Measurements from ENCODE around the gene ERGIC3. TPM values are rescaled to one million over a fixed set of nuclear protein-coding genes. Genes with fewer than 3 reads are reported as not detected.
"Not testable (repeated sequence)": the region's sequence is repeated elsewhere in the genome, so short reads cannot be mapped to it uniquely, and the experiment has no call there.

Gene ERGIC3
- polyA plus RNA-seq, 1 donor (not counting 4 experiments of a cell fraction or from before 2014, with no cell fraction given): 201 TPM

DNA sequence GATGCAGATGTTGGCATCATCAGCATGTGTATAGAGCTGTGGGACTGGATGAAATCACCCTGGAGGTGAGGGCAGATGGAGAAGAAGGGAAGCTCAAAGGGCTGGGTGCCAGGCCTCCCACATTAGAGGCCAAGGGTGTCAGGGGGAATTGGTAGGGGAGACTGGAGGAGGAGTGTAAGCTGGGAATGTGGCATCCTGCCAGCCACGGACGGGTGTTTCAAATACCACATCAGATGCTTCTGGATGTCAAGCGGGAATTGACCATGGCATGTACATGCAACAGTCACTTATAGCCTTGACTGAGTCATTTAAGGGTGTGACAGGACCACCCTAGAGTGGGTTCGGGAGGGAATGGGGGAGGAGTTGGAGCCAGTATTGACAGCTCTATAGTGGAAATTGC, 9.6 kb downstream of the ERGIC3 start:
- dilution Hi-C loops (cut with MboI; ENCODE audit: extremely low pct_ligation_motif_present, low sequenced_read_pairs): no loop called here
- no peak overlapping the region for H3K27ac ChIP-seq (ENCODE audit: control insufficient read depth, insufficient read depth, low read length)
- no peaks in the 10 kb centered on the region for H3K4me1 ChIP-seq (ENCODE audit: control insufficient read depth, extremely low read depth, insufficient read depth, low read length)
- H2AFZ ChIP-seq (ENCODE audit: control insufficient read depth, low read length): no peak overlapping the region
- H3K27me3 ChIP-seq (ENCODE audit: control insufficient read depth, extremely low read depth, insufficient read depth, low read length): no peaks in the 10 kb centered on the region
- TF ChIP-seq EZH2 (IDR thresholded peaks at IDR 0.05; ENCODE audit: low read length): no peak
- TF ChIP-seq, protein P1, sequence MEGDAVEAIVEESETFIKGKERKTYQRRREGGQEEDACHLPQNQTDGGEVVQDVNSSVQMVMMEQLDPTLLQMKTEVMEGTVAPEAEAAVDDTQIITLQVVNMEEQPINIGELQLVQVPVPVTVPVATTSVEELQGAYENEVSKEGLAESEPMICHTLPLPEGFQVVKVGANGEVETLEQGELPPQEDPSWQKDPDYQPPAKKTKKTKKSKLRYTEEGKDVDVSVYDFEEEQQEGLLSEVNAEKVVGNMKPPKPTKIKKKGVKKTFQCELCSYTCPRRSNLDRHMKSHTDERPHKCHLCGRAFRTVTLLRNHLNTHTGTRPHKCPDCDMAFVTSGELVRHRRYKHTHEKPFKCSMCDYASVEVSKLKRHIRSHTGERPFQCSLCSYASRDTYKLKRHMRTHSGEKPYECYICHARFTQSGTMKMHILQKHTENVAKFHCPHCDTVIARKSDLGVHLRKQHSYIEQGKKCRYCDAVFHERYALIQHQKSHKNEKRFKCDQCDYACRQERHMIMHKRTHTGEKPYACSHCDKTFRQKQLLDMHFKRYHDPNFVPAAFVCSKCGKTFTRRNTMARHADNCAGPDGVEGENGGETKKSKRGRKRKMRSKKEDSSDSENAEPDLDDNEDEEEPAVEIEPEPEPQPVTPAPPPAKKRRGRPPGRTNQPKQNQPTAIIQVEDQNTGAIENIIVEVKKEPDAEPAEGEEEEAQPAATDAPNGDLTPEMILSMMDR (optimal IDR thresholded peaks at IDR 0.05 in 1 of 3, IDR thresholded peaks at IDR 0.05 in 1 of 3, conservative IDR thresholded peaks at IDR 0.05 in 1 of 3; ENCODE audit: extremely low read depth in 1 of 3, insufficient read depth in 2 of 3, low read length in 3 of 3): no peak
- H3K79me2 ChIP-seq (ENCODE audit: control insufficient read depth, insufficient read depth, low read length): no peaks in the 10 kb centered on the region
- H3K4me2 ChIP-seq (ENCODE audit: control insufficient read depth, extremely low read depth, insufficient read depth, low read depth, low read length): no peak overlapping the region
- no peak overlapping the region for H3K9ac ChIP-seq (ENCODE audit: control insufficient read depth, extremely low read depth, insufficient read depth, low read length)
- H3K9me3 ChIP-seq (ENCODE audit: control insufficient read depth, low read depth, low read length): no peaks in the 10 kb centered on the region
- DNase-seq (ENCODE audit: low read depth, low spot score) (no peak), FAIRE-seq (no peak)
- H3K4me3 ChIP-seq (ENCODE audit: control insufficient read depth in 2 of 3, extremely low read depth in 1 of 3, insufficient read depth in 2 of 3, low read depth in 1 of 3, low read length in 3 of 3): no peak overlapping the region
- no peaks in the 10 kb centered on the region for H3K9me1 ChIP-seq (ENCODE audit: control insufficient read depth, extremely low read depth, insufficient read depth, low read length)
- H3K36me3 ChIP-seq (ENCODE audit: control insufficient read depth in 2 of 2, extremely low read depth in 1 of 2, insufficient read depth in 2 of 2, low read length in 2 of 2): peaks cover 39 to 51% of the 10 kb centered on the region in 2 experiments
- H4K20me1 ChIP-seq (ENCODE audit: control insufficient read depth, extremely low read depth, insufficient read depth, low read length): peaks cover 3% of the 10 kb centered on the region

DNA sequence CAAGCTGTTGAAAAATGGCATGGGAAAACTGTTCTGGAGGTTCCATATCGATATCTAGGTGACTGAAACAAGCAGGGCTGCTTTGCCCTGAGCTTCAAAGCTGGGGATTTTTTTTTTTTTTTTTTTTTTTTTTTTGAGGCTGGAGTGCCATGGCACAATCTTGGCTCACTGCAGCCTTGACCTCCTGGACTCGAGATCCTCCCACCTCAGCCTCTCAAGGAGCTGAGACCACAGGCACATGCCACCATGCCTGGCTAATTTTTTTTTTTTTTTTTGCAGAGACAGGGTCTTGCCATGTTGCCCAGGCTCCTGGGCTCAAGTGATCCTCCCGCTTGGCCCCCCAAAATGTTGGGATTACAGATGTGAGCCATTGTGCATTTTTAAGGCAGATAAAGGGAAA, 11.0 kb downstream of the ERGIC3 start:
- FAIRE-seq (no peak), DNase-seq (ENCODE audit: low read depth, low spot score) (no peak)
- Histone ChIP-seq H3K79me2 (ENCODE audit: control insufficient read depth, insufficient read depth, low read length) (no peaks in the 10 kb centered on the region), H3K27me3 (ENCODE audit: control insufficient read depth, extremely low read depth, insufficient read depth, low read length) (no peaks in the 10 kb centered on the region), H3K36me3 (ENCODE audit: control insufficient read depth in 2 of 2, extremely low read depth in 1 of 2, insufficient read depth in 2 of 2, low read length in 2 of 2) (peaks cover 37 to 48% of the 10 kb centered on the region in 2 experiments), H3K4me3 (ENCODE audit: control insufficient read depth in 2 of 3, extremely low read depth in 1 of 3, insufficient read depth in 2 of 3, low read depth in 1 of 3, low read length in 3 of 3) (no peak overlapping the region), H3K9ac (ENCODE audit: control insufficient read depth, extremely low read depth, insufficient read depth, low read length) (no peak overlapping the region), H4K20me1 (ENCODE audit: control insufficient read depth, extremely low read depth, insufficient read depth, low read length) (peaks cover 3% of the 10 kb centered on the region), H3K4me1 (ENCODE audit: control insufficient read depth, extremely low read depth, insufficient read depth, low read length) (no peaks in the 10 kb centered on the region), H3K9me3 (ENCODE audit: control insufficient read depth, low read depth, low read length) (no peaks in the 10 kb centered on the region), H2AFZ (ENCODE audit: control insufficient read depth, low read length) (no peak overlapping the region), H3K27ac (ENCODE audit: control insufficient read depth, insufficient read depth, low read length) (no peak overlapping the region), H3K4me2 (ENCODE audit: control insufficient read depth, extremely low read depth, insufficient read depth, low read depth, low read length) (no peak overlapping the region), H3K9me1 (ENCODE audit: control insufficient read depth, extremely low read depth, insufficient read depth, low read length) (no peaks in the 10 kb centered on the region)
- TF ChIP-seq, protein P1 (optimal IDR thresholded peaks at IDR 0.05 in 1 of 3, IDR thresholded peaks at IDR 0.05 in 1 of 3, conservative IDR thresholded peaks at IDR 0.05 in 1 of 3; ENCODE audit: extremely low read depth in 1 of 3, insufficient read depth in 2 of 3, low read length in 3 of 3): no peak
- TF ChIP-seq EZH2 (IDR thresholded peaks at IDR 0.05; ENCODE audit: low read length): no peak
- dilution Hi-C loops (cut with MboI; ENCODE audit: extremely low pct_ligation_motif_present, low sequenced_read_pairs): no loop called here

DNA sequence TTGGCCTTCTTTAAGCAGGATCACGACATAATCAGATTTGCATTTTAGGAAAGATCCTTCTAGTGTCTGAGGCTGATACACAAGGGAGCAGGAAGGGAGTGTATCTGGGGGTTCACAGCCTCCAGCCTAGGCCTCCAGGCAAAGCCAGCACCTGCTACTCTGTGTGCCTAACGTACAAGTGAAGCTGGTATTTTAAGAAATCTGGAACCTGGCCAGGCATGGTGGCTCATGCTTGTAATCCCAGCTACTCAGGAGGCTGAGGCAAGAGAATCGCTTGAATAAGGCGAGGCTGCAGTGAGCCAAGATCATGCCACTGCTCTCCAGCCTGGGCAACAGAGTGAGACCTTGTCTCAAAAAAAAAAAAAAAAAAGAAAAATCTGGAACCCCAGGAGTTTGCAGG, 13.6 kb downstream of the ERGIC3 start:
- H3K9me1 ChIP-seq (ENCODE audit: control insufficient read depth, extremely low read depth, insufficient read depth, low read length); H3K79me2 ChIP-seq (ENCODE audit: control insufficient read depth, insufficient read depth, low read length); H3K9me3 ChIP-seq (ENCODE audit: control insufficient read depth, low read depth, low read length); H3K27ac ChIP-seq (ENCODE audit: control insufficient read depth, insufficient read depth, low read length); H3K27me3 ChIP-seq (ENCODE audit: control insufficient read depth, extremely low read depth, insufficient read depth, low read length); H3K9ac ChIP-seq (ENCODE audit: control insufficient read depth, extremely low read depth, insufficient read depth, low read length); DNase-seq (ENCODE audit: low read depth, low spot score); H3K4me3 ChIP-seq (ENCODE audit: control insufficient read depth in 2 of 3, extremely low read depth in 1 of 3, insufficient read depth in 2 of 3, low read depth in 1 of 3, low read length in 3 of 3); H2AFZ ChIP-seq (ENCODE audit: control insufficient read depth, low read length); dilution Hi-C loops (cut with MboI; ENCODE audit: extremely low pct_ligation_motif_present, low sequenced_read_pairs); FAIRE-seq; H4K20me1 ChIP-seq (ENCODE audit: control insufficient read depth, extremely low read depth, insufficient read depth, low read length); H3K4me1 ChIP-seq (ENCODE audit: control insufficient read depth, extremely low read depth, insufficient read depth, low read length); H3K4me2 ChIP-seq (ENCODE audit: control insufficient read depth, extremely low read depth, insufficient read depth, low read depth, low read length): not testable (repeated sequence)
- H3K36me3 ChIP-seq (ENCODE audit: control insufficient read depth in 2 of 2, extremely low read depth in 1 of 2, insufficient read depth in 2 of 2, low read length in 2 of 2): peaks cover 30 to 39% of the 10 kb centered on the region in 2 experiments

Measured in keratinocyte (primary cell).